Measurements from ENCODE around the gene SARDH.

Gene SARDH

DNA sequence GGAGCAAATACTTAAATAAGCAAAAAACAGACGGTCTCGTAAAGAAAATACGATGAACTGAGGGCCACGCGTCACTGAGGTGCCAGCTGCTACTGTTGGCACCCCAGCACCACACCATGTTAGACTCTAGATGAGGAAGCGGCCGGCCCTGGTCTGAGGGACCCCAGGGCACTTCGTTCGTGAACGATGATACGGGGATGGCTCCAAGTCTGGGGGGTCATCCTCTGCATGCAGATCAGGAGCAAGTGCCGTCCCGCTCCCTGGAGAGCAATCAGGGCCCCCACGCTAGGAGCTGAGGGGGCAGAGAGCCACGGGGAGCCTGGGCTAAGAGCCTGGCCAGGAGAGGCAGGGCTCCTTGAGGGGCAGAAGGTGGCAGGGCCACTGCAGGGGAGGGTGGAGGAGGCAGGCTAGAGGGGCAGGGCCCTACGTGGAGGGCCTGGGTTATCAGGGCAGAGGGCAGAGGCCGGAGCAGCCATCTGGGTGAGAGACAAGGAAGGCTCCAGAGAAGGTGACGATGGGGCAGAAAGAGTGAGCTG, 24.1 kb downstream of the SARDH start:
- no peak for DNase-seq (ENCODE audit: low read depth)

DNA sequence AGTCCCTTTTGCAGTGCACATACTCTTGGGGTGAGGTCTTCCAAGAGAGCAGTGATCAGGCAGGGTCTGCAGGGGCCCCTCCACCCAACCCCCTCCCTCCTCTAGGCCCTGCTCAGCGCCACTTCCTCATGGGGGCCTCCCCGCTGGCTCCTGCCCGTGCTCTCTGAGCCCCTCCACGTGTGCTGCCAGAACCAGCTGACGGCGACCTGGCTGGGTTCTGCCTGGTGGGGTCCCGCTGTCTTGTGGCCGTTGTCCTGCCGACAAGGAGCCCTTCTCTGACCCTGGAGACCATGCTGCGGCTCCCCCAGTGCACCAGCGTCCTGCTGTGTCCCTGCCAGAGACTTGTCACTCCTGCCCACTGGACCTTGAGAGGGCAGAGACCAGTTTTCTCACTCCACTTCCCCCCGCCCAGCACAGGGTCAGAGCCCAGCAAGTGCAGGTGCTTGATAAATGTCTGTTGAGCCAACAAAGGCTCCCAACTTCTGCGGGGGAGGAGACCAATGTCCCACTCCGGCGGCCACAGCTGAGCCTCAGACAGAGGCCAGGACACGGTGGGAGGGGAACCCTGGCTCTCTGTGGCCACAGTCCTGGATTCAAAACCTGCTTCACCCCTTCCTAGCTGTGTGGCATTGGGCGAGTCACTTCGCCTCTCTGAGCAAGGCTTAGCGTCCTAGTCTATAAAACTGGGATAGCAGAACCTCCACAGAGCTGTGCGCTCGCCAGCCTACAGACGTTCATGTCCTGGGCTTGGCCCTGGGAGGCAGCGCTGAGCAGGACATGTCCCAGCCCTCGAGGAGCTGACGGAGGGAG, 24.8 kb downstream of the SARDH start:
- DNase-seq (ENCODE audit: low read depth): no peak

DNA sequence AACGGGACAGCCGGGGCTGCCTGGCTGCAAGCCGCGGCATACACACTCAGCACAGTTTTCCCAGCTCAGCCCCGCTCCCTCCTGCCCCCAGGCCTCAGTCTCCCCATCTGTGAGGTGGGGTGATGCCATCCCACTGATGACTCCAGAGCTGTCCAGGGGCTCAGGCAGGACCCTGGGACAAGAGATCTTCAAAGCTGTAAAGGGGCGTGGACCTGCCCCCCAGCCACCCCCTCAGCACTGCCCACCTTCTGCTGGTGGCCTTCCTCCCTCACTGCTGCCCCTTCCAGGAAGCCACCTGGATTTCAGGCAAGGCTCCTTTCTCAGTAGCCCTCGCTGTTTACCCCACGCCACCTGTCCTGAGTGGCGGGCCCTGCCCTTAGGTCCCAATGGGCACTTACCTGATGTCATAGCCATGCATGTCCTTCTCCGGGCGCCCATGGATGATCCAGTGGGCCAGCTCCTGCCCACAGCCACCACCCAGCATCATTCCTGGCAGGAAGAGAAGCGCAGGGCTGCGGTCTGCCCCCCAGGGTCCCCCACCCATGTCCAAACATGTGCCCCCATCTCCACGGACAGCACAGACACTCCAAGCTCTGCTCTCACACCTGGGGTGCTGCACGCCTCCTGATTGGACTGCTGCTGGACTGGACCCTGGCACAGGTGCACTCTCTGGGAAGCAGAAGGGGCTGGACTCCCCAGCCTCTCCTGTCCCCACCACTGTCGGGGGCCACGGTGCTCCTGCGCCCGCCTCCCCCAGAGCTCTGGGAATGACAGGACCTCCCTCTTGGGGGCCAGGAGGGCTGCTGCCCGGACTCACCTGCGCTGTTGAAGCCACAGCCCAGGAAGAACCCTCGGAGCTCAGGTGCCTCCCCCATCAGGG, 25.7 kb downstream of the SARDH start:
- DNase-seq (ENCODE audit: low read depth): no peak

- DNase-seq (ENCODE audit: low read depth): no peak
Observed at GRCh38 chr9:133711428-133712220, 26.5 kb downstream of the SARDH start.

- DNase-seq (ENCODE audit: low read depth): no peak
Observed at GRCh38 chr9:133710661-133711427, 27.3 kb downstream of the SARDH start.

- no peak for DNase-seq (ENCODE audit: low read depth)
Observed at GRCh38 chr9:133709691-133710571, 28.2 kb downstream of the SARDH start.

GRCh38 chr9:133709015-133709611, 29.0 kb downstream of the SARDH start:
- DNase-seq (ENCODE audit: low read depth): peak; percentile 46

DNA sequence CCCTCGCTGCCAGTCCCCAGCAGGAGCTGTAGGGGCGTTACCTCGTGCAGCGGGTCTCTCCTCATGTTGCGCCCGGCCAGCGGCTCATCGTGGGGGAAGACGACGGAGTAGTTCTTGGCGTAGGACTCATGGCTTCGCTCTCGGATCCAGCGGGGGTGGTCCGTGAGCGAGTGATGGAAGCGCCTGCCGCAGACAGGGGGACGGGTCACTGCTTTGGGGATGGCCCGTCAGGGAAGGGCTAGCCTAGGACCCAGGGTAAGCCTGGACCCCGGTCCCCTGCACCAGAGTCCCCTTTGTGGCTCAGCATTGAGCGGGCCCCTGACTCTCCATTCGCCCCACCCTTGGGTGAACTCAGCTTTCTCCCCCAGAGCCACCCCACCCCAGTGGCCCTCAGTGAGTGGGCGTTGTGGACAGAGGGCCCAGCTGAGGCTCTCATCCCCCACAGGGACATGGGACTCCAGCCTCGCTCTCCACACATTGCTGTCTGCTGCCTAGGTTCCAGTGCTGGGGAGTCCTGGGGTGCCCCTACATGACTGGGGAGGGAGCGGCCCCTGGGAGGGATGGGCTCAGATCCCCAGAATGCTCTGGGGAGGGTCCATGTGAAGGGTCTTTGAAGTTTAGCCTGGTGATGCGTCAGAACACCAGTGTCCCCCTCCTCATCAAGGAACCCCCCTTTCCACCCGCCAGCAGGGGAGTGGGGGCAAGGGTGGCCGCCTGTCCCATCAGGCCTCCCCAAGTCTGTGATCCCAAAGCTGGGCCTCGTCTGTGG, 29.7 kb downstream of the SARDH start:
- no peak for DNase-seq (ENCODE audit: low read depth)

GRCh38 chr9:133707763-133708245, 30.3 kb downstream of the SARDH start:
- no peak for DNase-seq (ENCODE audit: low read depth)

GRCh38 chr9:133707065-133707762, 30.9 kb downstream of the SARDH start:
- no peak for DNase-seq (ENCODE audit: low read depth)

DNA sequence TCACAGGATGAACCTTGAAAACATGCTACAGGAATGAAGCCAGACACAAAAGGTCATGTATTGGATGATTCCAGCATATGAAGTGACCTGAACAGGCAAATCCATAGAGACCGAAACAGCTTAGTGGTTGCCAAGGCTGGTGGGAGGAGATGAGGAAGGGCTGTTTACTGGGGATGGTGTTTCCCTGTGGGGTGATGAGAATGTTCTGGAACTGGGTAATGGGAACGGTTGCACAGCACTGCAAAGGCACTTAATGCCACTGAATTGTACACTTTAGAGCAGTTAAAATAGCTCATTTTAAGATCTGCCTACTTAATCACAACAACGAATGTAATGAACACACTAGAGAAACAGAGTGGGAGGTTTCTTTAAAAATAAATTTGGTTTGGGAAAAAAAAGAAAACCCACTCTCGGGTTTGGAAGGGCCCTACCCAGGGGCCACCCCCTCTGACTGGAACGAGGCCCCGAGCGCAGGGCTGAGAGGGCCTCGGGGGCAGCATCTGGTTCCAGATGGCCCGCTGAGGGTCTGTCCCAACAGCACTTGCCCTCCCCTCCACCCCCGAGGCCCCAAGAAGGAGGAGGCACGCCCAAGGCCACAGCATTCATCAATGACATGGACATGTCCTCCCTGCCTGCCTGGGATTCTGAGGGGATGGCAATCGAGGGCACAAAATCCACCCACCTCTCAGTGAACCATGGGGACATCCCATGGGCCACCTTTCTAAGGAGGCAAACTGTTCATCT, 31.7 kb downstream of the SARDH start:
- DNase-seq (ENCODE audit: low read depth): no peak

DNA sequence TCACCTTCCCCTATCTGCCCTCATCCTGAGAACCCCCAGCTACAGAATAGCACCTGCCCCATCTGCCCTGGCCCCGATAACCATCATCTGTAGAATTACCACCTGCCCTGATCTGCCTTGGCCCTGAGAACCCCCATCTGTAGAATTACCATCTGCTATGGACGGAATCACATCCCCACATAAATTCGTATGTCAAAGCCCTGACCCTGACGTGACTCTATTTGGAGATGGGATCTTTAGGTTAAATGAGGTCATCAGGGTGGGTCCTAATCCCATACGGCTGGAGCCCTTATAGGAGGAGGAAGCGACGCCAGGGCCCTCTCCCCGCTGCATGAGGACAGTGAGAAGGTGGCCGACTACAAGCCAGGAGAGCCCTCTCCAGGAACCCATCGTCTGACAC, 32.6 kb downstream of the SARDH start:
- DNase-seq (ENCODE audit: low read depth): no peak

- no peak for DNase-seq (ENCODE audit: low read depth)
Observed at GRCh38 chr9:133704711-133705181, 33.4 kb downstream of the SARDH start.

- DNase-seq (ENCODE audit: low read depth): no peak
Observed at GRCh38 chr9:133703591-133704399, 34.4 kb downstream of the SARDH start.

GRCh38 chr9:133702798-133703590, 35.2 kb downstream of the SARDH start:
- DNase-seq (ENCODE audit: low read depth): no peak

All from T-helper 22 cell (primary cell).